Measurements from ENCODE around the gene SLC6A1. TPM values are rescaled to one million over a fixed set of nuclear protein-coding genes. Genes with fewer than 3 reads are reported as not detected.

SLC6A1 gene
- polyA plus RNA-seq, 12 donors, result 0.94 to 7.3 (median 2.8) TPM; not detected in 1

DNA sequence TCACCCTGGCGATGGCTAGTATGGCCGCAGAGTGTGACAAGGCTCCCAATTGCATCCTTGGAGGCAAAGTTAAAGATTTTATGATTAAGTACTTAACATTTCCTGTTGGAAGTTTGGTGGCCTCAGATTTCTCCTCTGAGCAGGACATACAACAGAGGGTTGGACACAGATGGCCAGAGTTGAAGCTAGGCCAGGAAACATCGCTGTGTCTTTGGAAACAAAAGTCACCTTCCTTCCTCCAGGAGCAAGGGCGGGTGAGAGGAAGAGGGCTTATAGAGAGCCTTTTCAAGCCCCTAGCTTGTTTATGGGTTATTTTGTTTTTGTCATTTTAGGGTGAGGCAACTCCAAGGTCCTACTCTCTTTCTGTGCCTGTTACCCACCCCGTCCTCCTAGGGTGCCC, 24.2 kb downstream of the SLC6A1 start:
- DNase-seq, result no peak

DNA sequence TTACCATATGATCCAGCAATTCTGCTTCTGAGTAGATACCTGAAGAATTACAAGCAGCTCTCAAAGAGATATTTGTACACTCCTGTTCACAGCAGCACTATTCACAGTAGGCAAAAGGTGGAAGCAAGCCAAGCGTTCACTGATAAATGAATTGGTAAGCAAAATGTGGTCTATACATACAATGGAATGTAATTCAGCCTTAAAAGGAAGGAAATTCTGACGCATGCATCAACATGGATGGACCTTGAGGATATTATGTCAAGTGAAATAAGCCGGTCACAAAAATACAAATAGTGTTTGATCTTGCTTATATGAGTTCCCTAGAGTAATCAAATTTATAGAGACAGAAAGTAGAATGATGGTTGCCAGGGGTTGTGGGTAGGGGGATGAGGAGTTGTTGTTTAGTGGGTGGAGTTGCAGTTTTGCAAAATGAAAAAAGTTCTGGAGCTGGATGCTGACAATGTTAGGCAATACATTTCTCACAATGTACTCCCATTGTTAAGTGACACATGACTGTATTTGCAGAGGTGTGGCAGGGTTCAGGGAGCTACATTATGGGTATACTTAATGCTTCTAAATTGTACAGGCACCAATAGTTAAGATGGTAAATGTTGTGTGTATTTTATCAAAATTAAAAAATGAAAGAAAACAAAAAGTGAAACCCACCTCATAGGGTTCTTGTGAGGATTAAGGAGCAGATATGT, 26.7 kb downstream of the SLC6A1 start:
- no peak for DNase-seq

DNA sequence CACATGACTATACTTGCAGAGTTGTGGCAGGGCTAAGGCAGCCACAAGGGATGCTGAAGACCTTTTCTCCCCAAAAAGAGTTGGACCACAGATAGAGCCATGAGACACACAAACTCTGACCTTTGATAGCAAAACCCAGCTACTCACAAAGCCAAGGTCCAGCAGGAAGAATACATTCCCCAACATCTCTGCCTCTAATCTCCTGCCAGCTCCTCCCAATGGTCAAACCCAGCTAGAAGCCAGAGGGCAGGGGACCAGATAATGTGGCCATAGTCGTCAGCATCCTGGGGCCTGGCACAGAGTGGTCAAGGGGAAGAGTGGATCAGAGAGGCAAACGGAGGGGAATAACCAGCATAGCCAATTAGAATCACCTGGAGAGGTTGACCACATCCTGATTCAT, 28.2 kb downstream of the SLC6A1 start:
- DNase-seq, result no peak

DNA sequence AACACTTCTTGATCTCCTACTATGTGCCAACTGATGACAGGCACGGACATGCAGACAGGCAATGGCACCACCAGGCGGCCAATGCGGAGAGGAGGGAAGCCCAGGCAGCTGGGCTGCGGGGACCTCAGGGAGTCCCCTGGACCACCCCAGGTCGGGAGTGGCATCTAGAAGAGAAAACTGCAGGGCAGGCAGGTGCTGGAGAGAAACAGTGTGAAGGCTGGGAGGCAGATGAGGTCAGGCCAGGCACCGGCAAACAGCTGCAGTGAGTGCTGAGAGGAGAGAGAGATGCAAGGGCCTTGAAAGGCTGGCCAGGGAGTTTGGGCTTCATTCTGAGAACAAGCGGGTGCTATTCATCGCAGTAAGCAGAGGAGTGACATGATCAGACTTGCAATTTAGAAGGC, 29.1 kb downstream of the SLC6A1 start:
- no peak for DNase-seq

DNA sequence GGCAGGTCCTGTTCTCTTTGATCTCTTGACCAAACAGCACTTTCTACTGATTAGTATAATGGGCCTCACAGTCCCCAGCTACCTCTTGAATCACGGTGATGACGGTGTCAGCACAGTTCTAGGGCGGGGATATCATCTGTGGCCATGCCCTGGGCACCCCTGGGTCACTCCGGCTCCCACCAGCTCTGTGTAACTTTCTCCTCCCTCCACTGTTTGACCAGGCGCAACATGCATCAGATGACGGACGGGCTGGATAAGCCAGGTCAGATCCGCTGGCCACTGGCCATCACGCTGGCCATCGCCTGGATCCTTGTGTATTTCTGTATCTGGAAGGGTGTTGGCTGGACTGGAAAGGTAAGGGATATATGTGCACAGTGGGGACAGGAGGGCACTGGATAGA, 29.6 kb downstream of the SLC6A1 start:
- no peak for DNase-seq

DNA sequence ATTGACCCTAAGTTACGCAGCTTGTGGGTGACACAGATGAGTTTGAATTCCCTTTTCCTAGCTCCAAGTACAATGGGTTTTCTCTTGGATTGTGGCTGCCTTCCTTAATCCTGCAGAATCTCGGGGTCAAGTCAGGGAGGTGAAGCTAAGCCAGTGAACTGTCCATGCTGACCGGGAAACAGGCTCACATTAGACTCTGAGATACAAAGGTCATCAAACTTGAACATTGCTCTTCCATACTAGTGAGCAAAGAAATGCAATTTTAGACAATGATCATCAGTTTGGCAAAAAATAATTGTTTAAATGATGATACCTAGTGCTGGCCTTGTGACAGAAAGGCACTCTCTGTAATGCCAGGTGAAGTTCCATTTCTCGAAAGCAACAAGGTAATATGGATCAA, 31.6 kb downstream of the SLC6A1 start:
- DNase-seq, result no peak

DNA sequence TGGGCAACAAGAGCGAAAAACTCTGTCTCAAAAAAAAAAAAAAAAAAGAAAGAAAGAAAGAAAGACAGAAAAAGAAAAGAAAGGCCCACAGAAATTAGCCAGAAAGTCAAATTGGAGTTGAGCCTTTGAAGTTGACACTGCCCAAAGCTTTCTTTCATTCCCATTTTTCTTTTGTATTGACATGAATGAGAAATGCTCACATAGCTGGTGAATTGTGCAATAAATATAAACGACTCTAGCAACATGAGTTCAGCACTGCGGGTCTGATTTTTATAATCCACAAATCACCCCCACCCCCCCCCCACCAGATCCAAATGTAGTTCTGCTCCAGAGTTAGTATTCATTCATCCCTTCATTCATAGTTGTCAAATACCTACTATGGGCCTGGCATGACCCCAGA, 37.4 kb downstream of the SLC6A1 start:
- DNase-seq, result no peak

DNA sequence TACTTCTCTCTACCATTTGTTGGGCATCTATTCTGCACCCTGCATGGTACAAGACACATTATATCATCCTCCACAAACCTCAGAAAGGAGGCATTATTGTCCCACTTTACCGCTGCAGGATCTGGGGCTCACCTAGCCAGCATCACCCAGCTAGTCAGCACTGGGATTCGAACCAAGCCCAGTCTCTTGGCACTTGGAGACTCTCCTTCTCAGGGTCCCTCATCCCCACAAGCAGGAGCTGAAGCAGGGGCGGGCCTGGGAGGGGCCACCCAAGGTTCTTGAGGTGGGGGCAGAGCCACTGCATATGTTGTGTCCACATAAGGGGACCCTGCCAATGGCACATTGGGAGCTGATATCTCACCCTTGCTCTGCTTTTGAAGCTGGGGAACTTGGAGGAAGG, 41.3 kb downstream of the SLC6A1 start:
- no peak for DNase-seq

DNA sequence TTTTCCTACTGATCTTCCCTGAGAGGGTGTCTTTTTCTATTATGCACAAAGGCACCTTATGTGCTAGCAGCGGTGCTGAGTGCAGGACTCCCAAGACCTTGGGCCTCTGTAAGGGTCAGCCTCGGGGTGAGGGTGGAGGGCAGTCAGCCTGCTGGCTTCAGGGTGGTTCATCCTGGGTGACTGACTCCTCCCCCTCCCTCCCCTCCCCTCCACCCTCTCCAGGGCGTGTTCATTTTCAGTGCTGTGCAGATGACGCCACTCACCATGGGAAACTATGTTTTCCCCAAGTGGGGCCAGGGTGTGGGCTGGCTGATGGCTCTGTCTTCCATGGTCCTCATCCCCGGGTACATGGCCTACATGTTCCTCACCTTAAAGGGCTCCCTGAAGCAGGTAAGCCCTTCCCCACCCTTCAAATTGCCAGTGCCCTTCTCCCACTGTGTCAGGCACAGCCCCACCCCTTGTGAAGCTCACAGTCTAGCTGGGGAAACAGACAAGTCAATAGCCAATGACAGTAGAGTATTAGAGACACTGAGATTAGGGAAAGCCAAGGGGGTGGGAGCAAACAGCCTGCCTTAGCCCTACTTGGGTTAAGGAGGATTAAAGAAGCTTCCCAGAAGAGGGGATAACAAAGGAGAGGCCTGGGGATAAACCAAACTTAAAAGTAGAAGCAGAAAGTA, 41.9 kb downstream of the SLC6A1 start:
- DNase-seq, result no peak

DNA sequence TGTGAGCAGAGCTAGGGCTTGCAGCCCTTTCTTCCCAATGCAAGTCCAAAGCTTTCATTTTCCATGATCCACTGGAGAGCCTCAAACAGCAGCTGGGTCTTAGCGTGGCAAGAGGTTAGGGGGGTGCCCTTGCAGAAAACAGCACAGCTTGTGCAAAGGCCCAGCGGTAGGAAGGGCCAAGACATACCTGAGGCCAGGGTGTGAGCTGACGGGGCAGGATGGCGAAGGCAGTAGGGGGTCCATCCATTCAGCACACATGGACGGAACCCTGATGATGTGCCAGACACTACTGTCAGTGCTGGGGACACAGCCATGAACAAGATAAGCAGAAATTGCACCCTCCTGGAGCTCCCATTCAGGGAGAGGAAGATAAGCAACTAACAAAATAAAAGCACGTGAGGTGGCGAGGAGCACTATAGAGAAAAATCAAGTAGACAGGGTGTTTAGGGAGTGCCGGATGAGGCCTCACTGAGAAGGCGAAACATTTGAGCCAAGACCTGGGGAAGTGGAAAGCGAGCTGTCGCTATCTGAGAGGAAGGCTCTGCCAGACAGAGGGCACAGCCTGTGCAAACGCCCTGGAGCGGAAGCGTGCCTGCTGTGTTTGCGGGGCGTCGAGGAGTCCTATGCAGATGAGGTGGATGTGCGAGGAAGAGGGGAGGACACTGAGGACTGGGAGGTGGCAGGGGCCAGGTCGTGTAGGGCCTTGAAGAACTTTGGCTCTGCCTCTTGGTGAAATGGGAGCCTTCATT, 43.4 kb downstream of the SLC6A1 start:
- DNase-seq, result no peak

DNA sequence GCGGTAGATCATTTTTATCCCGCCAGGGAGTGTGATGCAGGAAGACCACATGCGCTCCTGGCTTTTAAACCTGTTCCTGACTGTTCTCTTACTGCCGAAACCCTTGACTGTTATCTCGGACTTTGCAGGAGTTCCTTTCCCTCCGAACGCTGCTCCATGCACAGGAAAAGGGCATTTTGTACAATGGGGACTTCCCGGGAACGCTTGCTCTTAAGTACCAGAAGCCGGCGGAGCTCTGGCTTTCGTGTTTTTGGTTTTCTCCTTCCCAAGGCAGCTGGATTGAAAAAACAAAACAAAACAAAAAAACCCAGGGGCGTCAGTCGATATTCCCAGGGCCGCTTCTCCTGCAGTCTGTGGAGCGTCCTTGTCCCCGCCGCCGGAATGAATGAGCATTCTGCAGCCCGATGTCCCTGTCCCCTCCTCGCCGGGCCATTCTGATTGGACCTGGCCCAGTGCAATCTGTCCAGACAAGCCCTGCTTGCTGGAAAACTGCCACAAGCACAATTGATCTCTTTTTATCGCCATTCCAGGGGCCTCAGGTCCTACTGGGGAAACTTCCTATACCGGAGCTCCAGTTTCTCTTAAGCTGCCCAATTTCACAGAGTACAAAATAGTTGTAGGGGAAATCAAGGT, 44.8 kb downstream of the SLC6A1 start:
- no peak for DNase-seq

DNA sequence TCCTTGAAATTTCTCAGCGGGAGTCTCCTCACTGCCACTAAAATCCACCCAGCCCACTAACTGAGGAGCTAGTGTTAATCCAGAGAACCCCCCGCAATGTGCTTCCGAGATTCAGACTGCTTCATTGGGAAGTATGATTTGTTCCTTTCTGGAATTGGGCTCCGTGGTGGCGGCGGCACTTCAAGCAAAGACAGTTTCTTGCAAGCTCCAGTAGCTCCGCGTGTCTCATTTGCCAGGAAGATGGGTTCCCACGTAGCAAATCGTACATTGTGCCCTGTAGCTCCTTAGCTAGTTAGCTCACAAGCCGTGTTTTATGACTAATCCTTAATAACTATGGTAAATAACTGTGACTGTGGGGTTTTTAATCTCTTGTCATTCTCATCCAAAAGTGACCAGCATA, 45.4 kb downstream of the SLC6A1 start:
- DNase-seq, result no peak

DNA sequence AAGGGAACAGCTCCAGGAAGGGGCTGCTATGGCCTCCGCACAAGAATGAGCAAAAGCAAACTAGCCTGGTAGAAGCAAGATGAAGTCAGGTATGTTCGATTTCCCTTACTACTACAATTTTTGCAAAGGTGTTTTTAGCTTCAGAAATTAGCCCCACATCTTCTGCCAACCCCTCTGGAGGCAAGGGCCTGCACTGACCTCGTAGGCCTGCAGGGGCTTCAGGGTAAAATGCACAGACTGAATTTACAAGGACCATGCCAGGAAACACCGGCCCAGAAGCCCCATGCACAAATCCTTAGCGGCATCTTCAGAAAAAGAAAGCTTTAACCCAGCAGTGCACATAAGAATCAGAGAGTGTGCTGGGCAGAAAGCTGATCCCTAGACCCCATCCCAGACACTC, 53.0 kb downstream of the SLC6A1 start:
- DNase-seq, result no peak

DNA sequence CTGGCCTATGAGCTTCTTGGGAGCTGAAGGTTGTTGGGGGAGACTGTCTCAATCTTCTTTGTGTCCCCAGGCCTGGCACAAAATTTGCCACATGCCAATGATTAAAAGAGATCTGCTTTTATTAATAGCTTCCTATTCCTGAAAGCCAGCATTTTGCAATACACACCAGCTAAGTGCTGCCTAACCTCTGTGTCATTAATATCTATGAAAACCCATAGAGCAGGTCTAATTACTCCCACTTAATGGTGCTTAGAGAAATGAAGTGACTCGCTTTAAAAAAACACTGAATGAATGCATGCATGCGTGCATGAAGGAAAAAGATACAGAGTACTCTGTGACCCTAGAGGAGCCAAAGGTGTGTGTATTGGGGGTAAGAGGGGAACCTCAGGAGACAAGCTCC, 55.0 kb downstream of the SLC6A1 start:
- DNase-seq, result no peak

DNA sequence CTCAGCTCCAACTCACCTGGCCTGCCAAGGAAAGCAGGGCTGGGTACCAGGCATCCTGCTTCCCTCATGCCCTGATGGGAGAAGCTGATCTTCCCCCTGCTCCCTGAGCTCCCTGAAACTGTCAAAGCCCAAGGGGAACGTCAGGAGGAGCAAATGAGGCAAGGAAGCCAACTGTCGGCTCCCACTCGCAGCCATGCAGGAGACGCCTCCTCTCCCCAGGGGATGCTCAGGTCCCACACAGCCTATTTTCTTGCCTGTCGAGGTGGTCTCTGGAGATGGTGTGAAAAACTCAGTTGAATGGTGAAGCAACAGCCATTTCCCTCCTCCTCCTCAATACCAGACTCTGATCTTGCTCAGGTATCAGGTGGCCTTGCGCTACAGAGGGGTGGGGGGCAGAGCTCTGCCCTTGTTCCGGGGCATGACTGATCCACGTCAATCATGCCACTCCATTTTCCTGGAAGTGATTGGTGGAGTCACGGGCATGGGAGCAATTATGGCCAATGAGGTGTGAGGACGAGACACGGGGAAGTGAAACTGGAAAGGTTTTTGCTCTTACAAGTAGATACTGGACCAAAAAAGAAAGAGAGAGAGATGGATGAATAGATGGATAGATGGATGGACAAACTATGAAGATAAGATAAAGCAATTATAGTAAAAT, 58.2 kb downstream of the SLC6A1 start:
- no peak for DNase-seq

DNA sequence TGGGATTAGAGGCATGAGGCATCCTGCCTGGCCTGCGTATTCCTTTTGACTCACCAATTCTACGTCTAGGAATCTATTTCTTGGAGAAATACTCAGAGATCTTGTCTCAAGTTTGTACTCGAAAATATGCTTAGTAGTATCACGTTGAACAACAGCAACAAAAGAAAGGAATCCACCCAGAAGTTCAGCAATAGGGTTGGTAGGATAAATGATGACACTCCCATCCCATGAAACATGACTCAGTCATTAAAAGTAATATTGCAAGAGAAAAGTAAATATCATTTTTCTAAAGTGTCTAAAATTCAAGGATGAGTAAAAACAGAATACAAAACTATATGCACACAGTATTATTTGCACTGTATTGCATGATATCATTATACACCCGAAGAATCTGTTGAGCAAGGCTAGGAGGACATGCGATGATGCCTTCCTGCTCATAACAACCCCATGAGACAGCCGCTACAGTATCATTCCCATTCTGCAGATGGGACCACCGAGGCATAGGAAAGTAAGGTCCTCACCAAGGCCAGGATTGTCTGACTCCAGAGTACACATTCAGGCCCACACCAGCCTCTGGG, 61.5 kb downstream of the SLC6A1 start:
- DNase-seq, result no peak

DNA sequence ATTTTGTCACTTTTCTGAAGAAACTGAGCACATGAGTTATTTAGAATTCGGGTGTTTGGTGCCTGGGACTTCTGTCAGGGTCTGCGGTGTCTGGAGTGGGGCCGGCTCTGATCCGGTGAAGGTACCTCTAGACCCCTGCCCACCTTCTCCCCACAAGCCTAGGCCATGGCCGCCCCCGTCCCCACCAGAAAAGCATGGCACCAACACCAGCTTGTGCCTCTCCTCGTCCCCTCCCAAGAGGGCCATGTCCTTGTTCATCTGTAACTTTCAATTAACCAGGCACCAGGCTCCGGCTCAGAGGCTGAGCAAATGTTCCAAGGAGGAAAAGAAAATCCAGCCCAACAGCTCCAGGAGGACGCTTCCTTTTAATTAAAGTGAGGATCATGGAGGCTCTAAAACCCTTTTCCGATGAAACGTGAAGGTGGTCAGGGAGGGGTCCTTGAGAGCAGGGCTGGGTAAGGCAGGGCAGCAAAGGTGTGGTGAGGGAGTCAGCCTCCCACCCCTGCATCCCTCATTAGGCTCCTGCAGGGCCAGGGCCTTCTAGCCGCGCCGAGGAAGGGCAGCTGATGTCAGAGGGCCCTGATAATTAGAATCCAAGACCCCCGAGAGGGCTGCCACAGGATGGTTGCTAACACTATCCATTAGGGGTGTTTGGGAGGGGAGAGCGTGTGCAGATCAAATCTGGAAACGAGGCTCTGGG, 62.3 kb downstream of the SLC6A1 start:
- DNase-seq, result no peak

DNA sequence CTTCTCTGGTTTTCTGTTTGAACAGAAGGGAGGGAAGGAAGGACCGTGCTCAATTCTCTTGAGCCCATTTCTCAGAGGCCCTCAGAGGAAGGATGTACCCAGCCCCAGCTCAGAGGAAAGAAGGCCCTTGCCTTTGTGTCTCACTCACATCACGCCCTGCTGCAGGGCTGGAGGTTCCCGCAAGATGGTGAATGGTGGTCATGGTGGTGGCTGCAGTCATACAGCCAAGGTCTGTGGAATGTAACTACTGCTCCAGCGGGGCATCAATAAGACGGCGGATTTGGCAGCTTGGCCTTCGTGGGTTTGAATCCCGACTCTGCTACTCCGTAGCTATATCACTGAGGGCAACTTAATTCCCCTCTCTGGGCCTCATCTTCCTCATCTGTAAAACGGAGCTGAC, 62.9 kb downstream of the SLC6A1 start:
- no peak for DNase-seq

DNA sequence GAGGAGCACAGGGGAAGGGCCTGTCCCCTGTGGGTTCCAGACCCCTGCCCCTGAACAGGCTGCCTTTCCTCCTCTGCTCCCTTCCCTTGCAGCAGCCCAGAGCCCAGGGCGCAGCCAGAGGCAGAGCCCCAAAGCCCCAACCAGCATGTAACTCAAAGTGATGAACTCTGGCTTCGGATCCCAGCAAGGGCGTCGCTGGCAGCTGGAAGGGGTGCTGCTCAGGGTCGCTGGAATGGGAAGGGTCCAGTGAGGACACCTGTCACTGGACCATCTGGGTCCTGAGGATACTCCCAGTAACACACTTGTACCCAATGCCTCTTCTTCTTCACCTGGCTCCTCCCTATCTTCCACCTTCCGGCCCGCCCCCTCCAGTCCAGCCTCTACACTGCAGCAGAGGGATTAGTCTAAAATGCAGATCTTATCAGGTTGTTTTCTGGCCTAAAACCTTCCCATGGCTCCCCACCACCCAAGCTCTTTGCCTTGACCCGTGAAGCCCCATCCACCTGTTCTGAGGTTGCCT, 64.0 kb downstream of the SLC6A1 start:
- DNase-seq, result no peak

DNA sequence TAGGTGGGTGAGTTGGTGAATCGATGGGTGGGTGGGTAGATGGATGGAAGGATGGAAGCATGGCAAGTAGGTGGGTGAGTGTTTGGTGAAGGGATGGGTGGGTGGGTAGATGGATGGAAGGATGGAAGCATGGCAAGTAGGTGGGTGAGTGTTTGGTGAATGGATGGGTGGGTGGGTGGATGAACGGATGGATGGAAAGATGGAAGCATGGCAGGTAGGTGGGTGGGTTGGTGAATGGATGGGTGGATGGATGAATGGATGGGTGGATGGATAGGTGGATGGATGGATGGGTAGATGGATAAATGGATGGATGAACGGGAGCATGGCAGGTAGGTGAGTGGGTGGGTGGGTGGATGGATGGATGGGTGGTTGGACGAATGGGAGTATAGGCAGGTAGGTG, 65.1 kb downstream of the SLC6A1 start:
- no peak for DNase-seq
